HG03457 (cell line): Measurements from ENCODE around the gene ASIC2.

ENCODE experiments used
- ATAC-seq: cut with Tn5 transposase; IDR thresholded peaks from one replicate; pipeline ENCODE4 v1.9.1; 2021; ENCODE audit warnings: moderate number of reproducible peaks; ENCODE audit not compliant: unreplicated experiment

ASIC2 gene

GRCh38 chr17:33080091-33080490 is 213.0 kb downstream of the ASIC2 start:
- ATAC-seq = no peak

GRCh38 chr17:33079201-33079600 is 213.9 kb downstream of the ASIC2 start:
- ATAC-seq = no peak

- ATAC-seq = no peak
Measured at GRCh38 chr17:33076979-33077378, 216.1 kb downstream of the ASIC2 start.

- no peak for ATAC-seq
Measured at GRCh38 chr17:33073416-33073815, 219.7 kb downstream of the ASIC2 start.

GRCh38 chr17:33072421-33073161 is 220.5 kb downstream of the ASIC2 start:
- no peak for ATAC-seq

GRCh38 chr17:33071656-33072055 is 221.4 kb downstream of the ASIC2 start:
- ATAC-seq = no peak

GRCh38 chr17:33057564-33057963 is 235.5 kb downstream of the ASIC2 start:
- no peak for ATAC-seq

GRCh38 chr17:33056399-33057146 is 236.5 kb downstream of the ASIC2 start:
- ATAC-seq = no peak

GRCh38 chr17:33055746-33056145 is 237.3 kb downstream of the ASIC2 start:
- no peak for ATAC-seq

GRCh38 chr17:33055171-33055611 is 237.9 kb downstream of the ASIC2 start:
- no peak for ATAC-seq

- no peak for ATAC-seq
Measured at GRCh38 chr17:33054412-33054811, 238.7 kb downstream of the ASIC2 start.

GRCh38 chr17:33053676-33054075 is 239.4 kb downstream of the ASIC2 start:
- no peak for ATAC-seq

GRCh38 chr17:33052856-33053255 is 240.2 kb downstream of the ASIC2 start:
- ATAC-seq = no peak

GRCh38 chr17:33050611-33051140 is 242.4 kb downstream of the ASIC2 start:
- ATAC-seq = no peak

GRCh38 chr17:33049781-33050414 is 243.2 kb downstream of the ASIC2 start:
- ATAC-seq = no peak

- no peak for ATAC-seq
Measured at GRCh38 chr17:33046361-33047255, 246.5 kb downstream of the ASIC2 start.

GRCh38 chr17:33045216-33045615 is 247.9 kb downstream of the ASIC2 start:
- no peak for ATAC-seq

- no peak for ATAC-seq
Measured at GRCh38 chr17:33044771-33045170, 248.3 kb downstream of the ASIC2 start.

GRCh38 chr17:33040461-33040860 is 252.6 kb downstream of the ASIC2 start:
- no peak for ATAC-seq

GRCh38 chr17:33039874-33040273 is 253.2 kb downstream of the ASIC2 start:
- no peak for ATAC-seq

- ATAC-seq = no peak
Measured at GRCh38 chr17:33038740-33039139, 254.4 kb downstream of the ASIC2 start.
